RWPE1 (cell line): ENCODE results near the gene CTR9.

ENCODE experiments used
- CTCF ChIA-PET: fragments of 350-600 bp; sonication (Branson Sonifier 250); formaldehyde crosslinking; extraction: SDS; loops from one replicate; lab custom pipeline; 2021; lab: Yijun Ruan, JAX
- POLR2A ChIA-PET: fragments of 400-600 bp; formaldehyde crosslinking; extraction: SDS; loops from one replicate; lab custom pipeline; 2020; ENCODE audit warnings: antibody characterized with exemption; ENCODE audit not compliant: low non-redundant PET; lab: Yijun Ruan, JAX
- DNase-seq: peaks from one replicate; pipeline ENCODE4 v3.0.0; 2012; ENCODE audit warnings: low spot score
- H3K27ac ChIP-seq: fragments of 450-650 bp; 2 replicates; pipeline ENCODE4 v1.5.1; 2017
- TF ChIP-seq, protein P1 (sequence below): fragments of 450-650 bp; conservative IDR thresholded peaks from 2 replicates; pipeline ENCODE4 v1.5.1; 2017; ENCODE audit warnings: low read depth, mild to moderate bottlenecking

The CTR9 gene

DNA sequence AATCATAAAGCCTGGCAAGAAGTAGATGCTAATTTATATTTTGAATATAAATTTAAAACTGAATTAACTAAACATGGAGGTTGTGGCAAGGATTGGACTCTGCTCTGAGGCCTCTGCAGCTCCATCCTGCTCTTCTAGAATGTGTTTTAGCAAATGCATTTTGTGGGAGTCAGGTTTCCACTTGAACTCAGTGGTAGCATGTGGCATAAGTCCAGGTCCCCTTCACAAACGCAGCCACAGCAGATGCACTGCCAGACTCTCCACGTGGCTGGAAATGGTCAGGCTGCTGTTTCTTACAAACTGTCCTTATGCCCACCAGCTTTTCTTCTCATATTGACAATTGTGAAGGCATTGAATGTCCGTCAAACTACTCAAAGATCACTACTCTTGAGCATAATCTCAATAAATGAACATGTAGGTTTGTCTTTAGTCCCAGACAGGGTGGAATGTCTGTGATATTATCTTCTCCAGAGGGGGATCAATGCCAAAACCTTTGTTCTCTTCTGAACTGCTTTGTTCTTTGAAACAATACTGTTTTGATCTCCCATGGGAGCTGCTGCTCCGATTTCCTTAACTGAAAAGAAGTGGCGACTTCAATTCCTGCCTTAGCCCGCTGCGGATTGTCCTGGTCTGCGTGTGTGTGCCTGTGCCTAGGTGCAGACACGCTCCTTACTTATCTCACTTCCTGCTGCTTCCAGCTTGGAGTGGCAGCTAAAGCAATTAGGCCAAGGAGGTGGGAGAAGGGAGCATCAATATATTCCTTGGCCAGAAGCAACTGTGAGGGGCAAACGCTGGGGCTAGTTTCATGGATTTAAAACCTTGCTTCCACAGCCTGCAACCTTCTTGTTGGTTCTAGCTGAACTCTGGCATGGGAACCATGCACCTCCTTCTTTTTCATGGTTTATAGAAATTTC is 33.4 kb downstream of the CTR9 start:
- H3K27ac ChIP-seq = no peak overlapping the region
- no peak for DNase-seq
- POLR2A ChIA-PET = no interaction called here
- CTCF ChIA-PET = interaction anchor here (0.6 to 1.1 kb wide), 3 partner anchors 9 to 138 kb away, joined by 3 to 5 read pairs (median 4); no protein-coding TSS in a partner anchor
- TF ChIP-seq, protein P1, sequence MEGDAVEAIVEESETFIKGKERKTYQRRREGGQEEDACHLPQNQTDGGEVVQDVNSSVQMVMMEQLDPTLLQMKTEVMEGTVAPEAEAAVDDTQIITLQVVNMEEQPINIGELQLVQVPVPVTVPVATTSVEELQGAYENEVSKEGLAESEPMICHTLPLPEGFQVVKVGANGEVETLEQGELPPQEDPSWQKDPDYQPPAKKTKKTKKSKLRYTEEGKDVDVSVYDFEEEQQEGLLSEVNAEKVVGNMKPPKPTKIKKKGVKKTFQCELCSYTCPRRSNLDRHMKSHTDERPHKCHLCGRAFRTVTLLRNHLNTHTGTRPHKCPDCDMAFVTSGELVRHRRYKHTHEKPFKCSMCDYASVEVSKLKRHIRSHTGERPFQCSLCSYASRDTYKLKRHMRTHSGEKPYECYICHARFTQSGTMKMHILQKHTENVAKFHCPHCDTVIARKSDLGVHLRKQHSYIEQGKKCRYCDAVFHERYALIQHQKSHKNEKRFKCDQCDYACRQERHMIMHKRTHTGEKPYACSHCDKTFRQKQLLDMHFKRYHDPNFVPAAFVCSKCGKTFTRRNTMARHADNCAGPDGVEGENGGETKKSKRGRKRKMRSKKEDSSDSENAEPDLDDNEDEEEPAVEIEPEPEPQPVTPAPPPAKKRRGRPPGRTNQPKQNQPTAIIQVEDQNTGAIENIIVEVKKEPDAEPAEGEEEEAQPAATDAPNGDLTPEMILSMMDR = no peak

DNA sequence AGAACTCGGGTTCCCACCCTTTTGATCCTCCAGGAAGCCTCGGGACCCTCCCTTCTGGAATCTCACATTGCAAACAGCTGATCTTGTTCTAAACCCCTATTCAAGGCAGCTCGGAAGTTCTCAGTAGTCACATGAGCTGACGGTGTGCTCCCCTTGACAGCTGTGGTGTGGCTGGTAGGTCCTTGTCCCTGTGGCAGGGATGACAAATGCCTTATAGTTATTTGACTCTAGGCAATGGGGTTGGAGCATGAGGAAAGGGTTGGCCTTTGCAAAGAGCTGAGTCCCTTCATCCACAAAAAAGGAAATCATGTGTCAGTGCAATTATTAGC is 34.1 kb downstream of the CTR9 start:
- no peak for DNase-seq
- POLR2A ChIA-PET = no interaction called here
- CTCF ChIA-PET = interaction anchor here (0.6 to 1.1 kb wide), 3 partner anchors 8 to 1545 kb away, joined by 4 to 5 read pairs (median 4); no protein-coding TSS in a partner anchor
- TF ChIP-seq, protein P1 = no peak
- no peak overlapping the region for H3K27ac ChIP-seq

DNA sequence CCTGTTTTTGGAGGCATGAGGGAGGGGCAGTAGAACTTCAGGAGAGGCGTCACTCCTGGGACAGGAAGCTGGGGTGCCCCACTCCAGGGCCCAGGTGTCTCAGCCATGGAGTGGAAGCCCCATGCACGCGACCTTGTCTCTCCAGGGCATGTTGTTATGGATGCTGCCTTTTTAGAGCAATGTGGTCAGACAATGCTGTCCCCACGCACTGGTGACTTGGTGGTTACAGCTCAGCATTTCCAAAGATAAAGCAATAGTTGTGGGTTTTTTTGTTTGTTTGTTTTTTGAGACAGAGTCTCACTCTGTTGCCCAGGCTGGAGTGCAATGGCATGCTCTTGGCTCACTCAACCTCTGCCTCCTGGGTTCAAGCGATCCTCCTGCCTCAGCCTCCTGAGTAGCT is 35.4 kb downstream of the CTR9 start:
- CTCF ChIA-PET = no interaction called here
- TF ChIP-seq, protein P1 = no peak
- POLR2A ChIA-PET = no interaction called here
- no peak overlapping the region for H3K27ac ChIP-seq
- no peak for DNase-seq

DNA sequence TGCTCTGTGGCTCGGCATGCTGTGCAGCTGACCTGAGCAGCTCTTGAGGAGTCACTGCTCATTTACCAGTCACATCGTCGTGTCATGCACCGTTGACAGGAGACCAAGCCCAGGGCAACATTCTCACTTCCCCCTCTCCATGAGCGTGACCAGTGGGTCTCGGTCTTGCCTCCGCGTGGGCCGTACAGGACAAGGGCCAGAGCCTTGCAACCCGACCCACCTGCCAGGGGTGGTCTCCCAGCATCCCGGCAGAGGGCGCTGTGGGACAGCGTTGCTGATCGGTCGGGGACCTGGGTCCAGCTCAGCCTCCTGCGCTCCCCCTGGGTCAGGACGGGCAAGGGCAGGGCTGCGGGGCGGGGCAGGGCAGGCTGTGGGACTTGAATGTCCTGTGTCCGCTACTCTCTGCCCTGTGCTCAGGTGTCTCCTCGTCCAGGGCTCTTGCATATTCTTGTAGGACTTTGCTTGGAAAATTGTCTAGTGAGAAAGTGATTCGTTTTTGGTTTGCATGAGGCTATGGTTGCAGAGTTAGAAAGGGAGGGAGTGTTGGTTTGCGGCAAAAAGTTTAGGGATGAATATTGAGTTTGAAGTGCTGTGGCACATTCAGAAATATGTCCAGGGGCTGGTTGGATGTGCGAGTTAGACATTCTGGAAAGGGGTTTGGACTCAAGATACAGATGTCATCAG is 41.5 kb downstream of the CTR9 start:
- peak; percentile 83 for DNase-seq
- ChIA-PET CTCF (interaction anchor here (0.5 to 1.8 kb wide), 31 partner anchors 8 to 1138 kb away, joined by 3 to 14 read pairs (median 5); partner anchors contain the start of gene RNF141), POLR2A (interaction anchor here (0.5 to 1.0 kb wide), 3 partner anchors 16 to 34 kb away, joined by 3 to 11 read pairs (median 3); partner anchors contain the start of gene EIF4G2)
- TF ChIP-seq, protein P1 = peak; percentile 93
- no peak overlapping the region for H3K27ac ChIP-seq

DNA sequence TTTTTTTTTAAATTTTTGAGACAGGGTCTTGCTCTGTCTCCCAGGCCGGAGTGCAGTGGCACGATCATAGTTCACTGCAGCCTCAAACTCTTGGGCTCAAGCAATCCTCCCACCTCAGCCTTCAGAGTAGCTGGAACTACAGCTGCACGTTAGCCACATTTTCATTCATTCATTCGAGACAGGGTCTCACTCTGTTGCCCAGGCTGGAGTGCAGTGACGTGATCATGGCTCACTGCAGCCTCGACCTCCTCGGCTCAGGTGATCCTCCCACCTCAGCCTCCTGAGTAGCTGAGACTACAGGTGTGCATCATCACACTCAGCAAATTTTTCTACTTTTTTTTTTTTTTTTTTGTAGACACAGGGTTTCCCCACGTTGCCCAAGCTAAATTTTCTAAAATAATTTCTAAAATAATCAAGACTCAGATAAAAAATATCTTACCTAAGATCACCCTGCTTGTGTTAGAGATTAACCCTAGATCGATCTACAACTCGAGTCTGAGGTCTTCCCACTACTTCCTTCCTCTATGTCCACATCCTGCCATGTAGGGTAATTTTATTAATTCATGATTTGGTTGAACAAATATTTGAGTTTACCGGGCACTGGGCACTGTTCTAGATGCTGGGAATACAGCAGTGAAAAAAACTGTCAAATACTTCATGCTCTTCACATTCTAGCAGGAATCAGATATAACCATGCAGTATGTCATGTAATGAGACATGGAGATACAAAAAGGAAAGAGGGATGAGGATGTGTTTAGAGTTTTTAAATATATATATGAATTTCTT is 42.6 kb downstream of the CTR9 start:
- DNase-seq = no peak
- no peak overlapping the region for H3K27ac ChIP-seq
- POLR2A ChIA-PET = interaction anchor here (0.5 to 0.9 kb wide), 3 partner anchors 15 to 224 kb away, joined by 3 to 4 read pairs (median 3); partner anchors contain the start of gene EIF4G2
- CTCF ChIA-PET = interaction anchor here (0.7 to 1.8 kb wide), 14 partner anchors 9 to 995 kb away, joined by 3 to 14 read pairs (median 4); no protein-coding TSS in a partner anchor
- TF ChIP-seq, protein P1 = no peak
